Right atrium auricular region (tissue), 2 donors: Measurements from ENCODE around the gene MAD2L1BP. TPM values are rescaled to one million over a fixed set of nuclear protein-coding genes. Genes with fewer than 3 reads are reported as not detected.

Experiments
- DNase-seq: peaks from one replicate; pipeline ENCODE4 v3.0.0-alpha.2; 2019; ENCODE audit warnings: low spot score
- H3K27ac ChIP-seq, 2 donors: fragments of 200-600 bp; sonication (generic); 1 replicate in 1 of 2; 2 replicates in 1 of 2; pipeline ENCODE4 v1.5.1; 2016 to 2019
- H3K27me3 ChIP-seq, 2 donors: fragments of 200-600 bp; sonication (generic); one replicate each; pipeline versions ENCODE4 v1.5.1 to v1.6.0; 2017 to 2019
- H3K36me3 ChIP-seq: fragments of 200-600 bp; sonication (generic); one replicate; pipeline ENCODE4 v1.5.1; 2016
- H3K4me1 ChIP-seq, 2 donors: fragments of 200-600 bp; sonication (generic); one replicate each; pipeline versions ENCODE4 v1.5.1 to v1.6.0; 2017 to 2019
- H3K4me3 ChIP-seq, 2 donors: fragments of 200-600 bp; sonication (generic); 1 replicate in 1 of 2; 2 replicates in 1 of 2; pipeline ENCODE4 v1.5.1; 2017 to 2019; ENCODE audit warnings: mild to moderate bottlenecking in 1 of 2, moderate library complexity in 1 of 2
- H3K9me3 ChIP-seq, 2 donors: fragments of 200-600 bp; sonication (generic); one replicate each; pipeline ENCODE4 v1.5.1; 2019
- CTCF ChIP-seq, 2 donors: fragments of 200-600 bp; sonication (generic); IDR thresholded peaks; one replicate each; pipeline ENCODE4 v1.5.1; 2019; ENCODE audit warnings: antibody characterized with exemption in 2 of 2
- total RNA-seq, 2 donors: library from RNA; depleted of rRNA; stranded (reverse); fragments of >200 nt; gene quantifications; one replicate each; pipeline ENCODE4 v1.1.0, GENCODE V29; 2016

Gene MAD2L1BP
- total RNA-seq, 2 donors from 2014 or later: 22.8 to 28.2 TPM

- Histone ChIP-seq H3K27me3 (no peaks in the 10 kb centered on the region), H3K4me3 (no peak overlapping the region), H3K27ac (no peak overlapping the region), H3K36me3 (peaks cover 27% of the 10 kb centered on the region), H3K9me3 (no peaks in the 10 kb centered on the region), H3K4me1 (no peaks in the 10 kb centered on the region)
- TF ChIP-seq CTCF (IDR thresholded peaks at IDR 0.05): no peak
- no peak for DNase-seq
These were observed 21.3 kb upstream of the MAD2L1BP start for GRCh38 chr6:43614396-43614730.

GRCh38 chr6:43616725-43617472 lies 18.7 kb upstream of the MAD2L1BP start:
- H3K4me3 ChIP-seq: no peak overlapping the region
- peaks cover 35% of the 10 kb centered on the region for H3K36me3 ChIP-seq
- H3K27me3 ChIP-seq: no peaks in the 10 kb centered on the region
- peak; percentile 9 for DNase-seq
- no peaks in the 10 kb centered on the region for H3K9me3 ChIP-seq
- no peaks in the 10 kb centered on the region for H3K4me1 ChIP-seq
- no peak overlapping the region for H3K27ac ChIP-seq
- TF ChIP-seq CTCF (IDR thresholded peaks at IDR 0.05): no peak

- H3K27me3 ChIP-seq: no peaks in the 10 kb centered on the region
- H3K9me3 ChIP-seq: no peaks in the 10 kb centered on the region
- no peak for DNase-seq
- TF ChIP-seq CTCF (IDR thresholded peaks at IDR 0.05): no peak
- H3K36me3 ChIP-seq: peaks cover 62% of the 10 kb centered on the region
- H3K4me1 ChIP-seq: peaks cover 0 to 4% of the 10 kb centered on the region in 2 donors
- H3K27ac ChIP-seq: no peak overlapping the region
- H3K4me3 ChIP-seq: no peak overlapping the region
These were observed 14.4 kb upstream of the MAD2L1BP start for GRCh38 chr6:43621078-43621835.

GRCh38 chr6:43621836-43622180 lies 13.8 kb upstream of the MAD2L1BP start:
- no peak for TF ChIP-seq CTCF (IDR thresholded peaks at IDR 0.05)
- no peak for DNase-seq
- no peaks in the 10 kb centered on the region for H3K9me3 ChIP-seq
- peaks cover 0 to 10% of the 10 kb centered on the region in 2 donors for H3K4me1 ChIP-seq
- H3K4me3 ChIP-seq: no peak overlapping the region
- H3K27me3 ChIP-seq: no peaks in the 10 kb centered on the region
- peaks cover 62% of the 10 kb centered on the region for H3K36me3 ChIP-seq
- H3K27ac ChIP-seq: no peak overlapping the region

GRCh38 chr6:43622541-43622940 lies 13.1 kb upstream of the MAD2L1BP start:
- no peak for DNase-seq
- Histone ChIP-seq H3K9me3 (no peaks in the 10 kb centered on the region), H3K36me3 (peaks cover 62% of the 10 kb centered on the region), H3K4me3 (no peak overlapping the region), H3K4me1 (peaks cover 0 to 17% of the 10 kb centered on the region in 2 donors), H3K27ac (no peak overlapping the region), H3K27me3 (no peaks in the 10 kb centered on the region)
- no peak for TF ChIP-seq CTCF (IDR thresholded peaks at IDR 0.05)
